Stimulated activated CD4-positive, alpha-beta T cell treated with anti-CD3 and anti-CD28 coated beads, Interleukin-4, amount 100 ng/mL, for 48 hours (primary cell): ENCODE measurements around the gene KCNG2.
"Not testable (repeated sequence)": the region's sequence is repeated elsewhere in the genome, so short reads cannot be mapped to it uniquely, and the experiment has no call there.

Experiments
- DNase-seq, 2 donors: peaks; one replicate each; pipeline ENCODE4 v3.0.0-alpha.2; 2020; ENCODE audit warnings: low read depth in 2 of 2

The KCNG2 gene

DNA sequence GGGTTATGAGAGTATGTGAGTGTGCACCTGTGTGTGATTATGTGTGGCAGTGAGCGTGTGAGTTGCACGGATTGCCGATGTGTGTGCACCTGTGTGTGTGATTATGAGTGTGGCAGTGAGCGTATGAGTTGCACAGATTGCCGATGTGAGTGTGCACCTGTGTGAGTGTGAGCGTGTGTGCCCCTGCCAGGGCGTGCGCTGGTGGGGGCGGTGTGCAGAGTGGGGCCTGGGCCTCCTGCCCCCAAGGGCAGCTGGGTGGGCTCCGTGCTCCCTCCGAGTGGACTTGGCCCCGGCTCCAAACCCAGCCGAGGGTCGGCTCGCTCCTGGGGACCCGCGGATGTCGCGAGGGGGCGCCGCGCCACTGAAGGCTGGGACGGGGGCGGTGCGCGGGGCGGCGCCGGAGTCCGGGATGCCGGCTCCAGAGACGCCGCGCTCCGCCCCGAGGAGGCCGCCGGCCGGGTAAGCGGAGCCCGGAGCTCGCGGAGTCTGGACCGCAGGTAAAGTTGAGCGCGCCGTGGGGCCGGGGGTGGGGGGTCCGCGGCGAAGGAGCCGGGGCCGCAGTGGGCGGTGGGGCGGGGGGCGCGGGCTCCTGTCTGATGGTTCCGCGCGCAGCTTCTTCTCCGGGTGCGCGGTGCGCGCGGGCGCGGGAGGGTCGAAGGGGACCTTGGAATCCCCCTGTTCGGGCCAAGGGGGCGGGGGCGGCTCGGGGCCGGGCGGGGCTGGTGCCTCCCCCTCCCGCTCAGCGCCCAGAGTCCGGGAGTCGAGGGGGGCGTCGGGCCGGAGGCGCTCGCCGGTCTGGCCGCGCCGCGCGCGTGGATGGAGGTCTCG, at the start of gene KCNG2:
KCNG2 (plus strand) TSS at position 421 of the 828 bp plus-strand sequence. CDS start 65,730 bp downstream, outside the sequence.
- peak; percentile 11 to 18 for DNase-seq

- DNase-seq, result no peak
These were observed 49.2 kb upstream of the KCNG2 start for GRCh38 chr18:79748321-79749180.

- no peak for DNase-seq
These were observed 48.2 kb upstream of the KCNG2 start for GRCh38 chr18:79749251-79750191.

DNA sequence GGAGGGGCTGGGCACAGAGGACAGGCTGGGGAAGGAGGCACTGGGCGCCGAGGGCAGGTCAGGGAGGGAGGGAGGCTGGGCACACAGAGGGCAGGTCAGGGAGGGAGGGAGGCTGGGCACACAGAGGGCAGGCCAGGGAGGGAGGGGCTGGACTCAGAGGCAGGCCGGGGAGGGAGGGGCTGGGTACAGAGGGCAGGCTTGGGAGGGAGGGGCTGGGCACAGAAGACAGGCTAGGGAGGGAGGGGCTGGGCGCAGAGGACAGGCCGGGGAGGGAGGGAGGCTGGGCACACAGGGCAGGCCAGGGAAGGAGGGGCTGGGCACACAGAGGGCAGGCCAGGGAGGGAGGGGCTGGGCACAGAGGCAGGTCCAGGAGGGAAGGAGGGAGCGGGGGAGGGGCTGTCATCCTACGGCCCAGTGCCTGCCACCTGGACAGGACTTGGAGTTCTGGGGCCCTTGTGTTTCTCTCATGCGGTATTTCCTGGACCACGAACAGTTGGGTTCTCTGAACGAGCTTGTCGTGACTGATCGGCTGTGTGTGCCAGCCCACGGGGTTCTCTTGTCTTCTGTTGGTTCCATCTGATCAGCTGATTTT, 46.7 kb upstream of the KCNG2 start:
- DNase-seq, result no peak

DNA sequence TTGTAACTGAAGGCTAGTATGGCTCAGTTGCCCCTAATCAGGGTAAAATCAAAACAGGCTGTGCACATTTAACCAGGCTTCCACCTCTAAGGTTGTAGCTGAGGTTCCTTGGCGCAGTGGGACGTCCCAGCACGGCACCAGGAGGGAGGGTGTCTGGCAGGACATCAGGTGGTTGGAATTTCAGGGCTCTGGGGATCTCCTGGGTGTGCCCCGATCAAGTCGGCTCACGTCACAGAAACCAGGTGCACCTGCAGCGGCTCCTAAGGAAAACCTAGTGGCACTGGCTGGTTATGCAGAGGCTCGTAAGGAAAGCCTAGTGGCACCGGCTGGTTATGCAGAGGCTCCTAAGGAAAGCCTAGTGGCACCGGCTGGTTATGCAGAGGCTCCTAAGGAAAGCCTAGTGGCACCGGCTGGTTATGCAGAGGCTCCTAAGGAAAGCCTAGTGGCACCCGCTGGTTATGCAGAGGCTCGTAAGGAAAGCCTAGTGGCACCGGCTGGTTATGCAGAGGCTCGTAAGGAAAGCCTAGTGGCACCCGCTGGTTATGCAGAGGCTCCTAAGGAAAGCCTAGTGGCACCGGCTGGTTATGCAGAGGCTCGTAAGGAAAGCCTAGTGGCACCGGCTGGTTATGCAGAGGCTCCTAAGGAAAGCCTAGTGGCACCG, 45.7 kb upstream of the KCNG2 start:
- not testable (repeated sequence) for DNase-seq

- DNase-seq, result not testable (repeated sequence)
These were observed 44.8 kb upstream of the KCNG2 start for GRCh38 chr18:79752946-79753345.

DNA sequence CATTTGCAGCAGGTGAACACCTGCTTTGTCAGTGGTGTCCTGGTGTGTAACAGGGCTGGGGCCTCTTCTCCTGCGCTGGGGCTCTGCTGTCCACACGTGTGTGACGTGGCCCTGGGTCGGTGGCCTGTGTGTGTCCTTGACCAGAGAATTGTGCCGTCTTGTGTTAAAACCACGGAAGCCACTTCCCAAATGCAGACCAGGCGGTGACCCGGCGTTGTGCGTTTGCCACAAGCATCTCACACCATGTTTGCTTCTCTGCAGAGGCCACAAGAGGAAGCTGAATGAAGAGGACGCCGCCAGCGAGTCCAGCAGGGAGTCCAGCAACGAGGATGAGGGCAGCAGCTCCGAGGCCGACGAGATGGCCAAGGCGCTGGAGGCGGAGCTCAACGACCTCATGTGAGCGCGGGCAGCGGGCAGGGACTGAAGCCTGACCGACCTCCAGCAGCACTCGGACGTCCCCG, 44.3 kb upstream of the KCNG2 start:
- DNase-seq, result no peak

DNA sequence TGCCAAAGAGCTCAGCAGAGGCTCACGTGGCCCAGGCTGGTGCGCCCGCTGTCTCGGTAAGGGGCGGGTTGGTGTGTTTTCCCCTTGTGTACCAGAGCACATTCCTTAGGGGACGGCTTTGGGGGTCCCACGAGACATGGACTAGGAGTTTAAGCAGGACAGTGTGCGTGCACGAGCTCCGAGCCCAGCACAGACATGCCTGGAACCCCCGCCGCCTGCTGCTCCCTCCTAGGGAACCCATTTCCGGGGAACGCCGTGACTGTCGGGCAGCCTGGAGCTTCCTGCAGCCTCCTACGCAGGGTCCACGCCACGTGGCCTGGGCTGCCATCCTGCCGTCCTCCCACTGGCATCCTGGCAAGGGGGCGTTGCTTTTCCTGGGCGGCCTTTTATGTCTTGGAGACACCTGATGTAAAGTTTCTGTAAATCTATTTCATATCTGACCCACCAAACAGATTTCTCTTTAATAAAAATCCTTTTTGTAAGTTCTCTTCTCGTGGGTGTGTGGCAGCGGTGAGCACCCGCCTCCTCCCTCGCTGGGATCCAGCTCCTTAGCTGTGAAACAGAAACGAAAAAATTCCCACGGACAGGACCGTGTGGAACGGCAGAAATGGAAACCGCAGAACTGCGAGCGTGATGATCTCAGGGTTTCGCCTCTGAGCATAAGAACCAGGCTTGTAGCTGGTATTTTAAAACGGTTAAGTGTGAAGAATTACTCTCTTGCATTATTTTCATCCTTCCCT, 43.5 kb upstream of the KCNG2 start:
- DNase-seq, result no peak

DNA sequence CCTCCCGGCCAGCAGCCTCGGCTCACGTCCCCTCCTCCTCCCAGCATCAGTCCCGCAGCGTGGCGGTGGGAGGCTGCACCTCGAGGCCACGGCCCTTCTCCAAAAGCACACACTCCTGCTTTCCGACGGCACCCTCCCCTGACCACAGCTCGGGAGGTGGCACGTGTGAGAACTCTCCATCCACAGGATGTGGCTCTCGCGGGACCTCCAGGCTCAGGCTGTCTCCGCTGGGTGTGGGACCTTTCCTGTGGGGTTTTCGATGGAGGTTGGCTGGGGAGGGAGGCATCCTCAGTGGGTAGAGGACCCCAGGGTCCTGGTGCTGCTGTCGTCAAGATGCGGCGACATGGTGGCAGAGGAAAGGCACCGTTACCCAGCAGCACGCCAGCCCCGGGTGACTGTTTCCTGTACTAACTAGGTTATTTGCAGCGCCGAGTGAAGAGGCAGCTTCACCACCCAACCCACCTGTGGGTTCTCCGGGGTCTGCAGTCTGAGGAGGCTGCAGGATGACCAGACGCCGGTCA, 42.8 kb upstream of the KCNG2 start:
- DNase-seq, result no peak

DNA sequence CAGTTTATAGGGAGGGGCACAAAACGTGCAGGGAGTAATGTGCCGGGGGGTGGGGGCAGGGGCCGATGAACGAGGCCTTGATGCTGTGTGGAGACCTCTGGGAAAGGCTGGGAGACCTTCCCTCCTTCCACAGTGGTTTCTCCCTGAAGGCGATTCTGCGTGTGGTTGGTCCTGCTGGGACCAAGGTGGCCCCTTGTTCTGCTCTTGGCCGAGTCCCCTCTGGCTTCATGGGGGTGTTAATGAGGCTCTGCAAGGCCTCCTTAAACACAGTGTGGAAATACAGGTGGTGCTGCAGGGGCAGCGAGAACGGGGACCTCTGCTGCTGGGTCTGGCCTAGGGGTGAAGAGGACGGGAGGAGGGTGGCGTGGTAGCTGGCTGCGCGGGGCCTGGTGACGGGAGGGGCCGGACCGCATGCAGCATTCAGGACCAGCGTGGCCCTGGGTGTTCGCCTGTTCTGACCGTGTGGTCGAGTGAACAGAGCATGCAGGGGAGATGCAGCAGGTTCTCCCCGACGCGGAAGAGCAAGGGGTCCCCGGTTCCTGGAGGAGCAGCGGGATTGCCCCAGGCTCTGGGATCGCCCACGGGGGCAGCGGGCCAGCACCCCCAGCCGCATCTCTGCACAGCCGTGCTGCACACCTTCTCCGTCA, 42.1 kb upstream of the KCNG2 start:
- DNase-seq, result no peak

DNA sequence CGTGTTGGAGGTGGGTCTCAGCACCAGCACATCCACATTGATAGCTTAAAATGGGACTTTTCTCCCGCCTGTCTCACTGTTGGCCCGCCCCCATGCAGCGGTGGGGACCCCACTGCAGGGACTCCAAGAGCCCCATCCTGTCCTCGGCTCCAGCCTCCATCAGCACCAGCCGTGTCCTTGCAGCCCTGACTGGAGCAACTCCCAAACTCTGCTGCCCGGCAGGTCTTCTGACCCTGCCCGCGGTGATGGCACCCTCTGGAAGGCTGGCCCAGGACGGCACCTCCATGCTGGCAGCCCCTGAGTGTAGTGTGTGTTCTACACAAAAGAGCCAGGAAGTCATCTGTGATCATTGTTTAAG, 41.6 kb upstream of the KCNG2 start:
- no peak for DNase-seq

GRCh38 chr18:79756826-79757225, 40.9 kb upstream of the KCNG2 start:
- DNase-seq, result no peak

DNA sequence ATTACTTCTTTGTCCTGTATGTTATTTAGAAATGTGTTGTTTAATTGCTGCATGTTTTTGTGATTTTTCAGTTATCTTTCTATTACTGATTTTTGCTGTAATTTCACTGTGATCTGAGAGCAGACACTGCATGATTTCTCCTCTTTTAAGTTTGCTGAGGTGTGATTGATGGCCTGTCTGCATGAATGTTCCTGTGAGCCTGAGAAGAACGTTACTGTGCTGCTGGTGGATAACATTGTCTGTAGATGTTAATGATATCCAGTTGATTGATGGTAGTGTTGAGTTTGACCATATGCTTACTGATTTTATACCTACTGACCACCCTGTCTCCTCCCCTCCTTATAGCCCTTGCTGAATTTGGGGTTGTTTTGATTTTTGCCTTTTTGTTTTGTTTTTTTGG, 37.4 kb upstream of the KCNG2 start:
- DNase-seq, result no peak

GRCh38 chr18:79760881-79761280, 36.9 kb upstream of the KCNG2 start:
- DNase-seq, result no peak

DNA sequence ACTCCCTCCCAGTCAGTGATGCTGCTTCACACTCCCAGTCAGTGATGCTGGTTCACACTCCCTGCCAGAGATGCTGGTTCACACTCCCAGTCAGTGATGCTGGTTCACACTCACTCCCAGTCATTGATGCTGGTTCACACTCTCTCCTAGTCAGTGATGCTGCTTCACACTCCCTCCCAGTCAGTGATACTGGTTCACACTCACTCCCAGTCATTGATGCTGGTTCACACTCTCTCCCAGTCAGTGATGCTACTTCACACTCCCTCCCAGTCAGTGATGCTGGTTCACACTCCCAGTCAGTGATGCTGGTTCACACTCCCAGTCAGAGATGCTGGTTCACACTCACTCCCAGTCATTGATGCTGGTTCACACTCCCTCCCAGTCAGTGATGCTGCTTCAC, 34.3 kb upstream of the KCNG2 start:
- DNase-seq, result no peak

- DNase-seq, result no peak
These were observed 33.6 kb upstream of the KCNG2 start for GRCh38 chr18:79764131-79764530.

GRCh38 chr18:79765491-79766245, 32.1 kb upstream of the KCNG2 start:
- DNase-seq, result no peak

DNA sequence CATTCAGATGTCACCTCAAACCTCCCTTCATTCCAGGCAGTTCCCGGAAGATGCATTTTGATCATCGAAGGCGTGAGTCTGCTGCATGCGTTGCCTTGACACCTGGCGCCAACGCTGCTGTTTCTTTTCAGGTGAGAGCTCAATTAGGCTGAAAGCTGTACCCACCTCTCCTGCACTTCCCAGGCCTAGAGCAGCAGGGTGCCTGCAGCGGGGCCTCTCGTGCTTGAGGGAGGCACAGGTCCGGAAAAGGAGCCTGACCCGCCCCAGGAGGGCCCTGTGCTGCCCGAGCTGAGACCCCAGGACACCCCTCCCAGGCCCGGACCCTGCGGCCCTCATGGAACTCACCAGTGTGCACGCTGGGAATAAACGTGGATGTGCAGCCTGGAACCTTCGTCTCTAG, 31.4 kb upstream of the KCNG2 start:
- no peak for DNase-seq

- no peak for DNase-seq
These were observed 29.0 kb upstream of the KCNG2 start for GRCh38 chr18:79768745-79769144.
